MCF 10A (cell line): ENCODE results near the gene SEC22C. TPM values are rescaled to one million over a fixed set of nuclear protein-coding genes. Genes with fewer than 3 reads are reported as not detected.

Experiments
- BruUV-seq: library from RNA; stranded (reverse); fragments of 400-500 nt; replicated peaks from 2 replicates; lab custom pipeline; 2021; lab: Mats Ljungman, UMichigan
- CTCF ChIA-PET: fragments of 300-600 bp; sonication (Branson Sonifier 250); formaldehyde crosslinking; extraction: SDS; loops from one replicate; lab custom pipeline; 2021; ENCODE audit warnings: antibody characterized with exemption, inconsistent platforms; lab: Yijun Ruan, JAX
- POLR2A ChIA-PET: fragments of 300-600, 350-650 bp; sonication (Branson Sonifier 250); formaldehyde crosslinking; extraction: SDS; loops from one replicate; lab custom pipeline; 2020; ENCODE audit warnings: antibody characterized with exemption, inconsistent platforms; lab: Yijun Ruan, JAX
- DNase-seq: peaks from one replicate; pipeline ENCODE4 v3.0.0-alpha.2; 2018; ENCODE audit not compliant: unreplicated experiment
- H3K27ac Mint-ChIP-seq: one replicate; pipeline ENCODE4 v1.8.0; 2022; ENCODE audit warnings: mild to moderate bottlenecking, low read depth, mixed read lengths; ENCODE audit not compliant: unreplicated experiment
- H3K27me3 Mint-ChIP-seq: one replicate; pipeline ENCODE4 v1.8.0; 2022; ENCODE audit warnings: mixed read lengths; ENCODE audit not compliant: insufficient read depth, unreplicated experiment
- H3K36me3 Mint-ChIP-seq: one replicate; pipeline ENCODE4 v1.8.0; 2022; ENCODE audit warnings: mild to moderate bottlenecking, moderate library complexity, mixed read lengths; ENCODE audit not compliant: insufficient read depth, unreplicated experiment
- H3K4me1 Mint-ChIP-seq: one replicate; pipeline ENCODE4 v1.8.0; 2022; ENCODE audit warnings: mixed read lengths; ENCODE audit not compliant: insufficient read depth, unreplicated experiment
- H3K4me3 Mint-ChIP-seq: one replicate; pipeline ENCODE4 v1.8.0; 2022; ENCODE audit warnings: mild to moderate bottlenecking, moderate library complexity, mixed read lengths; ENCODE audit not compliant: unreplicated experiment
- H3K9me3 Mint-ChIP-seq: one replicate; pipeline ENCODE4 v1.8.0; 2022; ENCODE audit warnings: mixed read lengths; ENCODE audit not compliant: unreplicated experiment
- intact Hi-C: fragments of 100-400 bp; cut with micrococcal nuclease; formaldehyde crosslinking; loops from 2 replicates; pipeline ENCODE4 v1.14.1; 2022
- total RNA-seq: library from RNA; stranded (reverse); gene quantifications from 2 replicates; pipeline ENCODE4 v1.2.3, GENCODE V29; 2022
- TF ChIP-seq, protein P1 (sequence below): fragments of 200-600 bp; IDR thresholded peaks from one replicate; pipeline ENCODE4 v1.8.0; 2022; ENCODE audit warnings: antibody characterized with exemption, mild to moderate bottlenecking; ENCODE audit not compliant: unreplicated experiment

Gene SEC22C
- total RNA-seq, 1 experiment from 2014 or later = 55.7 TPM

GRCh38 chr3:42502429-42503250 lies 79.1 kb downstream of the SEC22C start, which contains the start of gene VIPR1:
TSS of gene VIPR1 (plus strand) at chr3:42502643. CDS start at chr3:42502736, 93 bp downstream.
- peaks cover 23% of the 10 kb centered on the region for H3K27me3 Mint-ChIP-seq
- no peaks in the 10 kb centered on the region for H3K9me3 Mint-ChIP-seq
- peak; percentile 78 for DNase-seq
- POLR2A ChIA-PET = interaction anchor here (0.8 to 1.5 kb wide), 4 partner anchors 11 to 240 kb away, joined by 3 to 5 read pairs (median 4); no protein-coding TSS in a partner anchor
- H3K4me3 Mint-ChIP-seq = peak within 1 kb of the TSS; percentile 72
- TF ChIP-seq, protein P1, sequence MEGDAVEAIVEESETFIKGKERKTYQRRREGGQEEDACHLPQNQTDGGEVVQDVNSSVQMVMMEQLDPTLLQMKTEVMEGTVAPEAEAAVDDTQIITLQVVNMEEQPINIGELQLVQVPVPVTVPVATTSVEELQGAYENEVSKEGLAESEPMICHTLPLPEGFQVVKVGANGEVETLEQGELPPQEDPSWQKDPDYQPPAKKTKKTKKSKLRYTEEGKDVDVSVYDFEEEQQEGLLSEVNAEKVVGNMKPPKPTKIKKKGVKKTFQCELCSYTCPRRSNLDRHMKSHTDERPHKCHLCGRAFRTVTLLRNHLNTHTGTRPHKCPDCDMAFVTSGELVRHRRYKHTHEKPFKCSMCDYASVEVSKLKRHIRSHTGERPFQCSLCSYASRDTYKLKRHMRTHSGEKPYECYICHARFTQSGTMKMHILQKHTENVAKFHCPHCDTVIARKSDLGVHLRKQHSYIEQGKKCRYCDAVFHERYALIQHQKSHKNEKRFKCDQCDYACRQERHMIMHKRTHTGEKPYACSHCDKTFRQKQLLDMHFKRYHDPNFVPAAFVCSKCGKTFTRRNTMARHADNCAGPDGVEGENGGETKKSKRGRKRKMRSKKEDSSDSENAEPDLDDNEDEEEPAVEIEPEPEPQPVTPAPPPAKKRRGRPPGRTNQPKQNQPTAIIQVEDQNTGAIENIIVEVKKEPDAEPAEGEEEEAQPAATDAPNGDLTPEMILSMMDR = no peak
- CTCF ChIA-PET = interaction anchor here (0.7 to 2.4 kb wide), 10 partner anchors 9 to 273 kb away, joined by 3 to 6 read pairs (median 3); no protein-coding TSS in a partner anchor
- BruUV-seq = no TSS peak
- H3K4me1 Mint-ChIP-seq = peaks cover 10% of the 10 kb centered on the region
- no peaks in the 10 kb centered on the region for H3K36me3 Mint-ChIP-seq
- H3K27ac Mint-ChIP-seq = peak within 1 kb of the TSS; percentile 5
- intact Hi-C loops = loop anchor here (5.0 kb wide), 1 partner anchor 380 kb away; no protein-coding TSS in a partner anchor

DNA sequence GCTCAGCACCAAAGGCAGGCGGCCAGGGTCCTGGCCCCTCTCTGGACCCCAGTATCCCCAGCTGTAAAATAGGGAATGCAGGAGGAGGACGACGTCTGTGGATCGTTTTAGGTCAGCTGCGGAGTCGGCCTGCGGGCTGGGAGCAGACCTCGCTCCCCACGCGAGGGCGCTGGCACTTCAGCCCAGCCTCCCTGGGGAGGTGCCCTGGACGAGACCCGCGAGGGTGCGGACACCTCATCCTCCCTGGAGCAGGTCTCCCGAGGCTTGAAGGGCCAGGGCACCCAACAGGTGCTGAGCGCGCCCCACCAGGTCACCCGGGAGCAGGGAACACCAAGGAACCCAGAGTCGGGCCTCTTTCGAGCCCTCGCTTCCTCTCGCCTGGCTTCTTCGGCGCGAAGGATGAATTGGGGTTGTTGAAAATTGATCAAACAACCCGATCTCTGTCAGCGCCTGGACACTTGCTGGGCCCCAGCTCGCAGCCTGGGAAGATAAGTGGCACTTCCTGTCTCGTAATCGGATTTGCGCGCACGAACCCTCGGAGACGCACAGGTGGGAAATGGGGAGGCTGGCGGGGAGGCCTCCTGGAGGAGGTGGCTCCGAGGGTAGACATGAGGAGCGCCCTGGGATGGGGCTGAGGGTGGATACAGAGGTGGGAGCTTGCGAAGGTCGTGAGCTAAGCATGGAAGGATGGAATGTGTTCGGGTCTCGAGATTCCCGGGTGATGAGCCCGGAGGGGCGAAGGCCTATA lies 79.9 kb downstream of the SEC22C start:
- intact Hi-C loops = loop anchor here (1.0 to 5.0 kb wide), 3 partner anchors 38 to 380 kb away; no protein-coding TSS in a partner anchor
- no TSS peak for BruUV-seq
- POLR2A ChIA-PET = interaction anchor here (0.8 to 1.5 kb wide), 4 partner anchors 11 to 239 kb away, joined by 3 to 5 read pairs (median 4); no protein-coding TSS in a partner anchor

GRCh38 chr3:42501321-42501680 lies 80.5 kb downstream of the SEC22C start:
- DNase-seq = no peak
- no peak overlapping the region for H3K27ac Mint-ChIP-seq
- intact Hi-C loops = loop anchor here (1.0 to 5.0 kb wide), 3 partner anchors 39 to 381 kb away; no protein-coding TSS in a partner anchor
- peaks cover 21% of the 10 kb centered on the region for H3K4me1 Mint-ChIP-seq
- TF ChIP-seq, protein P1 = no peak
- no peaks in the 10 kb centered on the region for H3K36me3 Mint-ChIP-seq
- H3K4me3 Mint-ChIP-seq = peak overlapping the region; percentile 72
- CTCF ChIA-PET = interaction anchor here (0.7 to 2.4 kb wide), 6 partner anchors 11 to 246 kb away, joined by 3 to 6 read pairs (median 3); no protein-coding TSS in a partner anchor
- BruUV-seq = no TSS peak
- H3K27me3 Mint-ChIP-seq = peaks cover 23% of the 10 kb centered on the region
- no peaks in the 10 kb centered on the region for H3K9me3 Mint-ChIP-seq
- POLR2A ChIA-PET = interaction anchor here (1.5 kb wide), 1 partner anchor 12 kb away, joined by 5 read pairs; no protein-coding TSS in a partner anchor

More for the DNA sequence above, 79.9 kb downstream of the SEC22C start:
- CTCF ChIA-PET = interaction anchor here (0.7 to 2.4 kb wide), 12 partner anchors 10 to 272 kb away, joined by 3 to 6 read pairs (median 3); no protein-coding TSS in a partner anchor
- DNase-seq = peak; percentile 38
- Mint-ChIP-seq H3K27ac (peak overlapping the region; percentile 5), H3K4me1 (peaks cover 17% of the 10 kb centered on the region), H3K27me3 (peaks cover 23% of the 10 kb centered on the region), H3K36me3 (no peaks in the 10 kb centered on the region), H3K4me3 (peak overlapping the region; percentile 72), H3K9me3 (no peaks in the 10 kb centered on the region)
- TF ChIP-seq, protein P1 = peak; percentile 50
